CD4-positive, alpha-beta T cell treated with Interleukin-1 beta for 1 hour (primary cell): Measurements from ENCODE around the gene ANKRD13B.
A peak's percentile ranks its signal among the peaks of the same experiment; 100 is the strongest.
"Not testable (repeated sequence)": the region's sequence is repeated elsewhere in the genome, so short reads cannot be mapped to it uniquely, and the experiment has no call there.

ENCODE experiments used
- DNase-seq, 2 donors: peaks; one replicate each; pipeline ENCODE4 v3.0.0-alpha.2; 2020 to 2022

The ANKRD13B gene

DNA sequence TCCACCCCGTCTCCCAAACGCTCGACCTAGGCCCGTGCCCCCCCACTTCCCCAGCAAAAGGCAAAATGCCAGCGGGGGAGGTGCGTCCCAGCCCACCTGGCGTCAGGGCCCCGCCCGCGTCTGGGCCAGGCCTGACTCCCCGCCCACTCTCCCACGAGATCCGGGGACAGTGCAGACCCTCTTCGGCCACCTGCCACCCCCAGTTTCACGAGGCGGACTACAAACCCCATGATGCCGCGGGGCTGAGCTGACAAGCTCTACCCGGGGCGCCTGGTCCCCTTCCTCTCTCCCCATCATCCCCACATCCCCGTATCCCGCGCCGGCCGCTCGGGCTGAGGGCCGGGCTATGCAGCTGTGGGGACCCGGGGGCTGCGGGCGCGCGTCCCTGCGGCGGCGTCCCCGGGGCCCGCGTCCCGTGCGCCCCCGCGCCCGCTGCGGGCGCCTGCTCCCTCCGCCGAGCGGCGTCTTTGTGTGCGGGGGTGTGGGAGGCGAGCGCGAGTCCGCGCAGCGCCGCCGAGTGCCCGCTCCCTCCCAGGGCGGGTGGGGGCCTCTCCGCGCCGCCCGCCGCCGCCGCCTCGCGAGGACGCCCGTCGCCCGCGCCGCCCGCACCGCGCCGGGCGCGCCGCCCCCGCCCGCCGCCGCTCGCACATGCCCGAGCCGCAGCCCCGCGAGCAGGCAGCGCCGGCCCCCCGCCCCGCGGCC lies at the start of gene ANKRD13B:
Gene ANKRD13B, plus strand, starts transcription at position 283 of the 702 bp plus-strand sequence. CDS start 490 bp downstream, outside the sequence.
- DNase-seq = no peak

- no peak for DNase-seq
Measured at GRCh38 chr17:29544066-29544465, 48.9 kb upstream of the ANKRD13B start.

- no peak for DNase-seq
Measured at GRCh38 chr17:29546085-29546484, 46.8 kb upstream of the ANKRD13B start.

DNA sequence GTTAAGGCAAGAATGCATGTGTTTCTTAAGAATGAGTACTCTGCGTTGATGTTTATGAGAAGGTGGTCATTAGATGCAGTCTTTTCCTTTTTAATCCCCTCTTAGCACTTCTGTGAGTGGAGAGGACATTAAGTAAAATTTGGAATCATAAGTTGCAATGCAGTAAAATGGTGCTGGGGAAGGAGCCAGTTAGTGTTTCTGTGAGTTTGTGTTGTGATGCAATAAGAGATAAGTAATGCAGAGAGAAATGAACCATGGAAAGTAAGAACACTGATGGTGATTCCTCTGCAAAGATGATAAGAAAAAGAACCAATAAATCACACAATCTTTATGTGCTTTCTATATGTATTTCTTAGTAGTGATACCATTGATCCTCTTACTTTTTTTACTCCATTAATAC lies 46.1 kb upstream of the ANKRD13B start:
- no peak for DNase-seq

DNA sequence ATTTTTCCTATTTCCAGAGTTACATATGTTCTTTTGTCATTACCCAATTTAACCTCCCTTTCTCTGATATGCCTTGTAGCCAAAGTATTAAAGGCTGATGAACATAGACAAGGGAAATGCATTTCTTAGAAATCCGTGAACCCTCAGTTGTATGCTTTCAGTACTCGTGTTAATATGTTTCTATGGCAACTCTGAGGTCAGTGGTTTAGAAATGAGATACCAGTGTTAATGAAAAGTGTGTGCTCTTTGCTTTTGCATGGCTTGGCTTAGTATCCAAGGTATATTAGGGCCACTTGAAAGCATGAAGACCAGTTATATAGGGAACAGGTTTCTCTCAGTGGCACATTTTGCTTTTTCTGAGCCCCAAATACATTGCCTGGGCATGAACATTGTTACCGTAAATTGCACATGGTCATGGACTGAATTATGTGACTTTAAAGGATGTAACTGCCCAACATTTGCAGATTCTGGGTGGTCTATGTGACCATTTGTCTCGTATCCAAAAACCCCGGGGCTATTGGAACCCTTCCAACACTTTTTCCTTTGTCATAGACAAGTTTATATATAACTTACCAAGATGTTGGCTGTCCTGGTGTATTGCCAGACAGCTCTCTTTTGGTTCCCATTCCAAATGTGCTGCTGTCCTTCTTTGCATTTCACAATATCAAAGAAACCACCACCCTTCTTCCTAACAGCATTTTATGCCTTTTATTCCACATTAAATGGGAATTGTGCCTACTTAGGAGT lies 43.6 kb upstream of the ANKRD13B start:
- no peak for DNase-seq

DNA sequence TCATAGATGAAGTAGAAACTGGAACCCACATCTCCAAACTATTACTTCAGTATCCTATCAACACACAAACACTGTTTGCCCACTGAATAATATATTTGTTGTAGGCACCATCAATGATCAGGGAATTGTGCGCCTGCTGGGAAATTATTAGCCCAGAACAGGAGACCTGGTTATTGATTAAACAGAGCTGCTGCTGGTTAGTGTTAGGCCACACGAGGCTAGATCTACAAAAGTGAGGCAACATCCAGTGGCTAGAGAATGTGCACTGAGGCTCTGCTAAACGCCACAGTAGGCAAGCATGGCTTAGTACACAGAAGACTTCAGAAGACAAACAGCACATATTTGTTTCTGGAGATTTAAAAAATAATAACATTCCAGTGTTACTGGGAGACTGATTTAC lies 37.1 kb upstream of the ANKRD13B start:
- no peak for DNase-seq

GRCh38 chr17:29557085-29557738 lies 35.7 kb upstream of the ANKRD13B start:
- DNase-seq = no peak

GRCh38 chr17:29557739-29558116 lies 35.2 kb upstream of the ANKRD13B start:
- no peak for DNase-seq

GRCh38 chr17:29558139-29558538 lies 34.8 kb upstream of the ANKRD13B start:
- DNase-seq = not testable (repeated sequence)

DNA sequence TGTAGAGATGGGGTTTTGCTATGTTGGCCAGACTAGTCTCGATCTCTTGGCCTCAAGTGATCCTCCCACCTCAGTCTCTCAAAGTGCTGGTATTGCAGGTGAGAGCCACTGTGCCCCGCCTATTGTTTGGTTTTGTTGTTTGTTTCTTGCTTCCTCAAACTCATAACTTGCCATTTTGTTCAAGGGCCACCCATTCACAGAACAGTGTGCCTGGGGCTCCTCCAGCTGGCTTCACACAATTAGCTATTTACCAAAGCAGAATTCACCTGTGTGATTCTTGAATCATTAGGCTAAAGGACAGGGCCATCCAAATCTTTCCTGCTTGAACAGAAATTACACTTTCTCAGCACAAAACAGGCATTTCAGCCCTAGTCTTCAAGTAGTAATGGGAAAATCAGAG lies 33.3 kb upstream of the ANKRD13B start:
- DNase-seq = no peak

DNA sequence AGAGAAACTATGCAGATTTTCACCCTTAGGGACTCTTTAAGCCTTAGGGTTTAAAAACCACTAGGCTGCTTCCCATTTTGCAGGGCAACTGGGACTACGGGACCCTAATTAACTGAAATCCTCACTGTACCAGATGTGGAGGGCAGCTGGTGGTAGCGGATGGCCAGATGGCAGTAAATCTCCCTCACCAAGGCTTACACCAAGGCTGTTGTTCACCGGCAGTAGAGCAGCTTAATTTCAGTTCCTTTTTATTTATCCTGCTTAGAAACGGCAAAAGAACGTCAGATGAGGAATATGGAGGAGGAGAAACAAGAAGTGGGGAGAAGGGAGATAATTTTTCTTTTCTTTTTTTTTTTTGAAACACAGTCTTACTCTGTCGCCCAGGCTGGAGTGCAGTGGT lies 32.6 kb upstream of the ANKRD13B start:
- DNase-seq = peak in 1 of 2 donors; percentile 28

GRCh38 chr17:29561554-29562517 lies 31.1 kb upstream of the ANKRD13B start:
- peak; percentile 21 to 65 for DNase-seq

- no peak for DNase-seq
Measured at GRCh38 chr17:29562615-29563014, 30.3 kb upstream of the ANKRD13B start.

GRCh38 chr17:29563816-29564215 lies 29.1 kb upstream of the ANKRD13B start:
- DNase-seq = peak in 1 of 2 donors; percentile 51

DNA sequence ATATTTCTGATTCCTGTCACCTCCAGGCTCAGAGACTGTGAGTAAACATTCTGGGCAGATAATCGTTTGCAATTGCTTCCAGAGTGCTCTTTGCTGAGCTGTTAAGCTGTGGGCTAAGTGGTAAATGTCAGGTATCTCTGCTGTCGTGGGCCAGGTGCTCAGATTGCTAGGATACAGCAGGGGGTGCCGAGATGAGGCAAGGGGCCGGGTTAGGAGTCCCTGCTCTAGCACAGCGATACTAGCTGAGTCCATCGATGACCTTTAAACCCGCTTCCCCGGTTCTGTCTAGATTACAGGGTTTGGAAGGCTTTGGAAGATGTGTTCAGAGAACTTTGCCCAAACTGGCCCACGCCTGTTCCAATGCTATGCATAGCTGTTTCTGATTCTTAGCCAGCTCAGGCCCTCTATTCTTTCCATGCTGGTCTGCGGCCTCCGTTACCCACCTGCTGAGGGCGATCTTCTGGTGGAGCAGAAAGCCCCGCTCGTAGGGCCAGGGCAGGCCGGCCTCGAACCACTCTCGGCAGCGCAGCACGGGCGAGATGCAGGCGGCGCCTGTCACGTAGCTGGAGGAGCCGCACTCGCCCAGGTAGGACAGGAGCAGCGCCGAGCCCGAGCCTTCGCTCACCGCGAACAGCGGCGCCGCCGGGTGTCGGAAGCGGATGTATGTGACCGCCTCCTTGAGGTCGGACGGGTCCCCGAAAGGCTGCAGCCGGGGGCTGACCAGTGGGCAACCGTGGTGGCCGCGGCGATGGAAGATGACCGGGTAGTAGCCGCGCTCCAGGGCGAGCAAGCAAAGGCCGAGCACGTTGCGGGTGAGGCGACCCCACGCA lies 27.1 kb upstream of the ANKRD13B start:
- peak; percentile 56 to 62 for DNase-seq

GRCh38 chr17:29566473-29567303 lies 26.2 kb upstream of the ANKRD13B start, which contains the start of gene ABHD15:
ABHD15 (minus strand) TSS chr17:29567037; CDS start chr17:29566966, 71 bp downstream.
- DNase-seq = peak; percentile 56 to 57

DNA sequence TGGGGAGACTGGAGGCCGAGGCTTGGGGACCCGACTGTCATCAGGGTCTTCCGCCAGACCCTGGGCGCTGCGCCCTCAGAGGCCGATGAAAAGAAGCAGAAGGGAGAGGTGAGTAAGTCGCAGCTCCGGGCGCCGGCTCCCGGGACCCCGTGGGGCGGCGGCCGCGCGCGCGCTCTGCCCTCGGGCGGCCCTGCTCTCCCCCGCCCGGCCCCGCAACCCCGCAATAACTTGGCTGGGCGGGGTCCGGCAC lies 25.7 kb upstream of the ANKRD13B start:
- DNase-seq = no peak

- DNase-seq = peak; percentile 78 to 80
Measured at GRCh38 chr17:29567554-29568330, 25.2 kb upstream of the ANKRD13B start.

- DNase-seq = peak; percentile 88 to 93
Measured at GRCh38 chr17:29568331-29569244, 24.3 kb upstream of the ANKRD13B start, which contains the start of gene TP53I13. TP53I13 (plus strand) TSS chr17:29568701; CDS start chr17:29568759, 58 bp downstream.
